ENCODE data around the gene NAP1L2. TPM values are rescaled to one million over a fixed set of nuclear protein-coding genes. Genes with fewer than 3 reads are reported as not detected.
A peak's percentile ranks its signal among the peaks of the same experiment; 100 is the strongest.

The NAP1L2 gene
- polyA plus RNA-seq, 3 donors, result not detected

DNA sequence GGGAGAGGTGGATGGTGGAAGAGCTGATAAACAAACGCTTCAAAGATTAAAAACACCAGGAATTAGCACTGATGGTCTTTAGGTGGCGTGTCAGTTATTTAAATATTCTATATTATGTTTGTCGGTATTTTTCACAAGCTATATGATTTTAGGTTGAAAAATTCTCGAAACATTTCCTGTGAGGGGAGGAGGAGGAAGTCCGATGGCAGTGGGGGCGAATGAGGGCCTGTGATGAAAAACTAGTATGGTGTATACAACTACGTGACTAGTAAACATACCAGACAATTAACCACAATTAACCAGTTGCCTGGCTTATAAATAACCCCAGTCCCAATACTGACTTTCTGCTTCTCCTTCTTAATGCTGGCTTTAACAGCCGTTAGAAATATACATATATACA, 595 bp upstream of the NAP1L2 start:
- H3K36me3 ChIP-seq (replicated peaks in 1 of 2; ENCODE audit: control insufficient read depth in 1 of 2, insufficient read depth in 2 of 2, low read length in 2 of 2), result no peaks in the 10 kb centered on the region
- no peaks in the 10 kb centered on the region for H4K20me1 ChIP-seq (ENCODE audit: insufficient read depth, low read length)
- H3K4me3 ChIP-seq (replicated peaks in 1 of 3; ENCODE audit: low read depth in 2 of 3, low read length in 3 of 3), result no peak overlapping the region
- intact Hi-C loops (cut with micrococcal nuclease), result no loop called here
- peak overlapping the region; percentile 28 for H3K4me2 ChIP-seq (replicated peaks; ENCODE audit: extremely low read depth, low read length, poor library complexity, severe bottlenecking)
- Mint-ChIP-seq H3K27ac (no peak overlapping the region), H3K27me3 (ENCODE audit: low read depth in 3 of 3) (peaks cover 13 to 25% (median 18%) of the 10 kb centered on the region in 3 donors), H3K36me3 (no peaks in the 10 kb centered on the region), H3K9me3 (peaks cover 0 to 4% (median 0%) of the 10 kb centered on the region in 7 donors), H3K4me3 (peak overlapping the region in 1 of 2 donors; percentile 80), H3K4me1 (peaks cover 15% of the 10 kb centered on the region)
- no CpG with 5 or more reads among the region's 8 CpGs for WGBS (ENCODE audit: insufficient coverage)
- no peak for TF ChIP-seq CTCF (IDR thresholded peaks at IDR 0.05)
- H3K27ac ChIP-seq (ENCODE audit: low read depth in 1 of 2, low read length in 2 of 2), result no peak overlapping the region
- no peaks in the 10 kb centered on the region for H3K79me2 ChIP-seq (ENCODE audit: insufficient read depth, low read length)
- H3K27me3 ChIP-seq (ENCODE audit: control insufficient read depth in 2 of 2, insufficient read depth in 2 of 2, low read length in 2 of 2), result peaks cover 10 to 20% of the 10 kb centered on the region in 2 donors
- no peaks in the 10 kb centered on the region for H3K9me3 ChIP-seq (replicated peaks in 1 of 2; ENCODE audit: control insufficient read depth in 1 of 2, insufficient read depth in 1 of 2, low read length in 2 of 2)
- H3K4me1 ChIP-seq (ENCODE audit: control insufficient read depth in 1 of 2, insufficient read depth in 2 of 2, low read length in 2 of 2), result no peaks in the 10 kb centered on the region
- no peak overlapping the region for H3K9ac ChIP-seq (ENCODE audit: insufficient read depth, low read length, poor library complexity, severe bottlenecking)
- no peak overlapping the region for H2AFZ ChIP-seq (ENCODE audit: insufficient read depth, low read depth, low read length, poor library complexity, severe bottlenecking)
- no peak for DNase-seq

DNA sequence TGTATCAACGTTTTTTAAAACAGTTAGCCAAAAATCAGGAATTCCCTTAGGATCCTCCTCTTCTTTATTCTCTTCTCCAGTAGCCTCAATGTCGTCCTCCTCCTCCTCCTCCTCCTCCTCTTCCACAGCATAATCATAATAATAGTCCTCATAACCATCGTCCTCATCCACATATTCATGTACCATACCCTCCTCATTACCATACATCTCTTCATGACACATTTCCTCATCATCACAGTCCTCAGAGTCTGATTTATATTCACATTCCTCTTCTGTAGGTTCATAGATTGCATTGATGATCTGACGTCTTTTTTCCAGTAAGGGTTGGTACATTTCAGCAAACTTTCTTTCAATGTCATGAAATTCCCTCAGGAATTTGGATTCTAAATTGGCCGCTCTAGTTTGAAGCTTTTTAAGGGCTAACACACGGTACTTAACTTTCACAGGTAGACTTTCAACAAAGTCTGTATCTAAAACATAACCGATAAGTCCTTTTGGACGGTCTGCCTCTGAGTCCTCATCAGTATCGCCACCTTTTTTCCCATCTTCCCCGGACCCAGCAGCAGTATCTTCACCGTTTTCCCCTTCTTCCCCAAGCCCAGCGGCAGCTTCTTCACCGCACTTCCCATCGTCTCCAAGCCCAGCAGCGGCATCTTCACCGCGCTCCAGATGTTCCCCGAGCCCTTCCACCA, 771 bp downstream of the NAP1L2 start:
- H3K27ac ChIP-seq (ENCODE audit: low read depth in 1 of 2, low read length in 2 of 2), result no peak overlapping the region
- H3K4me1 ChIP-seq (ENCODE audit: control insufficient read depth in 1 of 2, insufficient read depth in 2 of 2, low read length in 2 of 2), result no peaks in the 10 kb centered on the region
- no peak overlapping the region for H3K9ac ChIP-seq (ENCODE audit: insufficient read depth, low read length, poor library complexity, severe bottlenecking)
- no peak overlapping the region for H2AFZ ChIP-seq (ENCODE audit: insufficient read depth, low read depth, low read length, poor library complexity, severe bottlenecking)
- intact Hi-C loops (cut with micrococcal nuclease), result no loop called here
- no peaks in the 10 kb centered on the region for H3K36me3 ChIP-seq (replicated peaks in 1 of 2; ENCODE audit: control insufficient read depth in 1 of 2, insufficient read depth in 2 of 2, low read length in 2 of 2)
- no peaks in the 10 kb centered on the region for H3K9me3 ChIP-seq (replicated peaks in 1 of 2; ENCODE audit: control insufficient read depth in 1 of 2, insufficient read depth in 1 of 2, low read length in 2 of 2)
- H3K9me3 Mint-ChIP-seq, result peaks cover 0 to 4% (median 0%) of the 10 kb centered on the region in 7 donors
- TF ChIP-seq CTCF (IDR thresholded peaks at IDR 0.05), result no peak
- no peaks in the 10 kb centered on the region for H3K36me3 Mint-ChIP-seq
- peaks cover 15% of the 10 kb centered on the region for H3K4me1 Mint-ChIP-seq
- H3K79me2 ChIP-seq (ENCODE audit: insufficient read depth, low read length), result no peaks in the 10 kb centered on the region
- DNase-seq, result no peak
- peak overlapping the region; percentile 49 to 80 for H3K4me3 Mint-ChIP-seq
- H3K27me3 Mint-ChIP-seq (ENCODE audit: low read depth in 3 of 3), result peaks cover 13 to 25% (median 18%) of the 10 kb centered on the region in 3 donors
- WGBS (ENCODE audit: insufficient coverage), result 2% methylated on average over 8 of the region's 18 CpGs
- H4K20me1 ChIP-seq (ENCODE audit: insufficient read depth, low read length), result no peaks in the 10 kb centered on the region
- peak overlapping the region in 1 of 3 experiments; percentile 4 for H3K4me3 ChIP-seq (replicated peaks in 1 of 3; ENCODE audit: low read depth in 2 of 3, low read length in 3 of 3)
- H3K27ac Mint-ChIP-seq, result peak overlapping the region in 1 of 7 donors; percentile 37
- H3K27me3 ChIP-seq (ENCODE audit: control insufficient read depth in 2 of 2, insufficient read depth in 2 of 2, low read length in 2 of 2), result peaks cover 10 to 20% of the 10 kb centered on the region in 2 donors
- H3K4me2 ChIP-seq (replicated peaks; ENCODE audit: extremely low read depth, low read length, poor library complexity, severe bottlenecking), result peak overlapping the region; percentile 28

All from CD14-positive monocyte (primary cell).